NCI-H345 treated with DMSO at 0.1 percent for 48 hours (cell line): Measurements from ENCODE around the gene USP14.

Source experiments
- DNase-seq: peaks from one replicate; lab custom pipeline; 2025; ENCODE audit not compliant: unreplicated experiment; lab: John Stamatoyannopoulos, UW

The USP14 gene

DNA sequence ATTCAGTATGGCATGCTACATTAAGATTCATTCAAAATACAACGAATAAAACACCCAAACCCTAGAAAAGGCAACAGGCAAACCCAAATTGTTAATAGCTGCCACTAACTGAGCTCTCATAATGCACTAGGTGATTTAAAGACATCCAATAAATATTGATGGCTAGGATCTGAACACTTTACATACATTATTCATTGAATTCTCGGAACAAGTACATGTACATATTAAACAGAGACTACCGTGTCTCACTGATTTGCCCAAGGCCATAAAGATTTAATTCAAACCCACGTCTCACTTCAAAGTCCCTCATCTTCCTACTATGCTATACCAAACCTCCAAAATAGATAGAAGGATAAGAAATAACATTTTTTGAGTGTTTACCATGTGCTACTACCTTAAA, 67.4 kb downstream of the USP14 start:
- DNase-seq, result no peak

DNA sequence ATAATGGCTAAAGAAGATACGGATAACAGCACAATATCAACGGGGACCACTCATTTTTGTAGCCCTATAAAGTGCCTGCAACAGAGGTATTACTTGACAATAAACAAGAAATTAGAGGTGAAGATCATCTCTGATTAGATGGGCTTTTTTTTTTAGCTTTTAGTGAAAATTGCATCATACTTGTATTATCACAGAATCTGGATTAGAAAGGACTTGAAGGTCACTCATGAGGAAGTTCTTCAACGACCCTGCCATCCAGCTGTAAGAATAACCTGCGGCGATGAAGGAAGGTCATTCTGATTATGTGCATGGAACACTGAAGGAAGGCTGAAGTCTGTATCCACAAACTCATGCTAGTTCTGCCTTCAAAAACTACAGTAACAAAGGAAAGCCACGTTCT, 69.0 kb downstream of the USP14 start:
- DNase-seq, result no peak

DNA sequence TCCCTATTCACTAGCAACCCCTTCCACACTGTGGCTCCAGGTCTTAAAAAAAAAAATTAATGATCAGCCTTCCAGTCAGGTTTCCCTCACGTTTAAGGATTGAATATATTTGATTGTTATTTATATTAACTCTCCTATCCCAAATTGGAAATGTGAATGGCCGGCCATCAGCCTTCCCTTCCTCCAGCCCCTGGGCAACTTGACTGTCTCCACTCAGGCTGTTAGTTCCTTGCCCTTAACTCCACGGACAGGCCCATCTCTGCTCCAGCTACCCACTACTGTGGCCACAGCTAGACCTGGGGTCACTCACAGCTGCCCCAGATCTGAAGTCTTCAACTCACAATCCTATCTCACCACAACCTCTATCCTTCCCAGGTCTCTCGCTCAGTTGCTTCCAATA, 69.5 kb downstream of the USP14 start:
- no peak for DNase-seq

DNA sequence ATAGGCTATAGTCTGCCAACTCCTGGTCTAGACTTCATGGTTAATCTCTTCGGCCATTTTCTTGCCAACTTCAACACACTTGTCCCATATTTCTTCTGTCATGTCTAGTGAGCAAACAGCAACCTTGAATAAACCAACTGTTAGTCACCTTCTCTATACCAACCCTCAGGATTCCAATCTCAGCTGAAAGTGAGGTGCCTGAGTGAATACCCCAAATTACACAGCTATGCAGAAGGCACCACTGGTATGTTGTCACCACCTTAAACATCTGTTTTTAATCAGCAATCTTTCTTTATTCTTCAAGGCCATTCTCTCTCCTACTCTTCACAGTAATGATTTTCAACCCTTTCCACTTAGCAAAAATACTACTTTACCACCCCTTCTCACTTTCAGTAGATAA, 70.2 kb downstream of the USP14 start:
- DNase-seq, result no peak

DNA sequence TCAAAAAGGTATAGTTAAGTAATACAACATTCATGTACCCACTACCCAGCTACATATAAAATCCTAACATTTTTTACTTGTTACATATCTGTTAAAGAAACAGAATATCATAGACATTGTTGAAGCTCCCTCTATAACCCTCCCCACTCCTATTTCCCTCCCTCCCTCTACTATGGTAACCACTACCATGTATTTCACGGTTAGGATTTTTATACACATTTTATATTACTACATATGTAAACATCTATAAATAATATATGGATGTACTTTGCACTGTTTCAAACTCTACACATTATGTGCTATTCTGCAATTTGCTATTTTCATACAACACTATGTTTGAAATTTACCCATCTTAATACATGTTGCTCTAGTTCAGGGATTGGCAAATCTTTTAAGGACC, 73.2 kb downstream of the USP14 start:
- DNase-seq, result no peak

DNA sequence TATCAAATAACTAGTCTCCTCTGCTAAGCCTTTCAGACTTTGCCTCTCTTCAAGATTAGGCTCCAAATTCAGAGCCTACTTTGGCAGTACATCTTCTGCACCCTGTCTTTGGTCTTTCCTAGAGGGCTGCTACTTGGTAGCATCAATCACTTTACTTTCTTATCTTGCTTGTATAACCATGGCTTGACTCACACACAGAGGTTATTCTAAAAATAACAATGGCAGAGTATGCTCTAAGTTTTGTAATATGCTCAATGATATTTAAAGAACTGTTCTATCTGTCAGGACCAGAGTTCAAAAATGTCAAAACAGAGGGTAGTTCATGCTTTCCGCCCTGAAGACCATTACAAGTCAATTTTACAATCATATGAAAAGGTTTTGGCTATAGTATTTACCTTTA, 81.8 kb downstream of the USP14 start:
- no peak for DNase-seq

DNA sequence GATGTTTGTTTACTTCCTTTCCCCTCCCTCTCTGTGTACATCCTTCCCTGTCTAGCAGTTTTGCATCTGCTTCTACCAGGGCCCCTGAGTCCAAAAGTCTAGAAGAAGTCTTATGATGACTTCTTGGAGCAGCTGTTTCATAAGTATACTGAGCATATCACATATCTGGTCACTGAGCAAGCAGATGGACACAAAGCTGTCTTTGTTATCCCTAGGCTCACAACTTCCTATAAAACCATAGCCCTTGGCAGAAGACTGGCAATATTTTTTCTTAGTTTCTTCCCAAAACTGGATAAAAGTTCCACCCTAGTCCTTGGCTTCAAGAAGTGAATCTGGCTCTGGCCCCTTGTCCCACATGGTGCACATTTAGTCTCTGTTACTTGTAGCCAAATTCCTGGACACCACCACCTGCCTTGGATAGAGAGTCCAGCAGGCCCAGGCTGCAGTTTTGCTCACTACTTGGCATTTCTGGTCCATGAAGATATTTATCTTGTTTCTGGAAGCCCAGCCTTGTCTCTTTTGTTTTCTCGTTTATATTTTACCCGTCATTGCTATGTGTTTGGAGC, 87.0 kb downstream of the USP14 start:
- no peak for DNase-seq

DNA sequence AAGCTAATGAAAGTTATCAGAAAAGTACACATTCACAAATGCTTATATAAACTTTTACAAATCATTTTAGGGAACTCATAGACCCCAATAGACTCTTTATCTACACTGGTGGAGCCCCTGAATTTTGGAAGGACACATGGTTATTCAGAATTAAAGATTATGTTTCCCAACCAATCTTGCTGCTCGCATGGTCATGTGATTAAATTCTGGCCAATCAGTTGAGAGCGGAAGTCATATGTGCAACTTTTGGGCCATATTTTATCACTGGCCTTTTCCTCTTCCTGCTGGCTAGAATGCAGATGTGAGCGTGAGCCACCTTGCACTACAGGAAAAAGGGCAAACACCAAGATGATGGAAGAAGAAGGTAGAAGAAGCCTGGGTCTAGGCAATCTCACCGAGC, 89.7 kb downstream of the USP14 start:
- DNase-seq, result no peak

DNA sequence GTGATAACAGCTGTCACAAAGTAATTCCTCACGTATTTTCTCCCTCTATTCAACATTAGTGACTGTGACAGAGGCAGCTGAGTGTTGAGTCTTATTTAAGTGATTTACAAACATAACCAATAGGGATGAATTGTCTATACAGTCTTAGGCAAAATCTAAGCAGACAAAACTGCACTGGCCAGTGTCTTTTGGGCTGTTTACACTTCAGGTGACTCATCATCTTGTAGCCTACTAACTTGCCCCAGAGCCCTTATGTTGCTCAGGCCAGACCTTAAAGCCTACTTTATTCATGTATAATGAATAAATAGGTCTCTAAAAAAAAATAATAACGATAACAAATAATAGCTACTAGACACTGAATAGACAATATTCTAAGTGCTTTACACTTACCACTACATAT, 92.3 kb downstream of the USP14 start:
- DNase-seq, result no peak

DNA sequence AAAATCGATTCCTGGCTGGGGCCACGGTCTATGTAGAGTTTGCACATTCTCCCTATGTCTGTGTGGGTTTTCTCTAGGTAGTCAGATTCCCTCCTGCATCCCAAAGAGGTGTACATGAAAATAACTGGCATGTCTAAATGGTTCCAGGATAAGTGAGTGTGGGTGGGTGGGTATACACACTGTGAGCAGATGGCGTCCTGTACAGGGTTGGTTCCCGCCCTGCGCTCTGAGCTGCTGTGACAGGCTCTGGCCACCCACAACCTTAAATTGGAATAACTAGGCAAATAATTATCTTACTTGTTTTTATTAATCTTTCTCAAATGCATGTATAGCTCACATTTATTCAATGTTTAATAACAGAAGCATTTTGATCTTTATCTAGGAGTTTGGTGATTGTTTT, 93.2 kb downstream of the USP14 start:
- no peak for DNase-seq

DNA sequence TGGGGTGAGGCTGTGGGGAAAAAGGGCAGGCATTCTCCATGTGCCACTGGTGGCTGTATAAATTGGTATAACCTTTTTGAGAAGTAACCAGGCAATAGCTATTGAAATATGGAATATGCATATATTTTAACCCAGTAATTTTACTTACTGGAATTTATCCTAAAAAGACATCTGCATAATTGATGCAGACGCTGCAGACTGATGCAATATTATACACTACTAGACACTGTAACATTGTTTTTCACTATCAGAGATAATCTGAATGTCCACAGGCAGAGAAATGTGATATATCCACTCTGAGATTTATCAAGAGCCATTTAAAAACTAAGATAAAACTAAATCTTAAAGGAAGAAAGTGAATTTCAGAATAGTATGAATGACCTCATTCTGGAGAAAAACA, 94.8 kb downstream of the USP14 start:
- DNase-seq, result no peak

DNA sequence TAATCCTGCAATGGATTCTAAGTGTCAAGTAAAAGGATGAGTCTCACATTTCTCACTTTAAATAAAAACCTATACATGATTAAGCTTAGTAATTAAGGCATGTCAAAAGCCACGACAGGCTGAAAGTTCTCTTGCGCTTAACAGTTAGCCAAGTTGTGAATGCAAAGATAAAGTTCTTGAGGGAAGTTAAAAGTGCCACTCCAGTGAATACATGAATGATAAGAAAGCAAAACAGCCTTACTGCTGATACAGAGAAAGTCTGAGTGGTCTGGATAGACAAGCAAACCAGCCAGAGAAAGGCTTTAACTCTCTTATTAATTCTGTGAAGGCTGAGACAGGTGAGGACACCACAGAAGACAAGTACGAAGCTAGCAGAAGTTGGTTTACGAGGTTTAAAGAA, 96.8 kb downstream of the USP14 start:
- no peak for DNase-seq

DNA sequence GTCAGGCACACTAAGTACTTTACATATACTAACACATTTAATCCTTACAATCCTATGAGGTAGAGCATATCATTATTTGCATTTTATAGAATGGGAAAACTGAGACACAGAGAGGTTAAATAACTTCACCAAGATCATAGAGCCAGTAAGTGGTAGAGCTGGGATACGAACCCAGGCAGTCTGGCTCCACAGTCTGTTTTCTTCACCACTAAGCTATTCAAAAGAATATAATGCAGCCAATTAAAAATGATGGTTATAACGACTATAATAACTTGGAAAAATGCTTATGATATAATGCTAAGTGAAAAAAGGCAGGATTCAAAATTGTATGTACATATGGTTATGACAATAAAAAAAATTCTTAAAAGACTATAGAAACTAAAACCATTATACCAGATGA, 102.2 kb downstream of the USP14 start:
- no peak for DNase-seq

DNA sequence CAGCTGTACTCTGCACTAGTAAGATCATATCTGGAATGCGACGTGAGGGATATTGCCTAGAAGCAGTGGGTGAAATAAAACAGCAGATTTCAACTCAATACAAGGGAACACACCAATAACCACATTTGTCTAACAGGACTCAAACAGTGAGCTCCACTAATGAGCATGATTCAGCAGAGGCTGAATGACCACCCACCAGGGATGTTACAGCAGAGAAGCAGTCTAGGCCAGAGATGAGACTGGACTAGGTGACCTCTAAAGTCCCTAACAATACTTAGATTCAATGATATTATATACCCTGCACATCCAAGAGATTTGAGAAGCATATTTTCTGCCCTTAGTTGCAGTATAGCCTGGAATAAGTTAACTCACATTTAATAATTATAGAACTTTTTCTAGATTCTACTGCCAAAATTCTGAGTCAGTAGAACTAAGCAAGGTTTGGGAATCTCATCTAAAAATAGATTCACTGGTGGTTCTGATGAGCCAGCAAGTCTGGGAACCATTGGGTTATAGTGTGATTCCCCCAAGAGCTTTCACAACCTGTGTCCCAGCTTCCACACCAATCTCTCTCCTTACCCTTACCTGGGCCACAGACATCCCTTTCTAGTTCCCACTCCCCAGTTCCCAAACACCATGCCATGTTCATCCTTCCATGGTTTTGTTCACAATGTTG, 103.2 kb downstream of the USP14 start:
- DNase-seq, result no peak
